Fibroblast of gingiva (primary cell): ENCODE results near the gene ADAMTS9.

ENCODE experiments used
- DNase-seq: peaks from one replicate; pipeline ENCODE4 v3.0.0-alpha.2; 2011; ENCODE audit warnings: low read depth

ADAMTS9 gene

GRCh38 chr3:64539451-64540196 lies 148.2 kb downstream of the ADAMTS9 start:
- DNase-seq: peak; percentile 99

GRCh38 chr3:64536166-64536565 lies 151.6 kb downstream of the ADAMTS9 start:
- no peak for DNase-seq

GRCh38 chr3:64533617-64534317 lies 154.0 kb downstream of the ADAMTS9 start:
- peak; percentile 90 for DNase-seq

DNA sequence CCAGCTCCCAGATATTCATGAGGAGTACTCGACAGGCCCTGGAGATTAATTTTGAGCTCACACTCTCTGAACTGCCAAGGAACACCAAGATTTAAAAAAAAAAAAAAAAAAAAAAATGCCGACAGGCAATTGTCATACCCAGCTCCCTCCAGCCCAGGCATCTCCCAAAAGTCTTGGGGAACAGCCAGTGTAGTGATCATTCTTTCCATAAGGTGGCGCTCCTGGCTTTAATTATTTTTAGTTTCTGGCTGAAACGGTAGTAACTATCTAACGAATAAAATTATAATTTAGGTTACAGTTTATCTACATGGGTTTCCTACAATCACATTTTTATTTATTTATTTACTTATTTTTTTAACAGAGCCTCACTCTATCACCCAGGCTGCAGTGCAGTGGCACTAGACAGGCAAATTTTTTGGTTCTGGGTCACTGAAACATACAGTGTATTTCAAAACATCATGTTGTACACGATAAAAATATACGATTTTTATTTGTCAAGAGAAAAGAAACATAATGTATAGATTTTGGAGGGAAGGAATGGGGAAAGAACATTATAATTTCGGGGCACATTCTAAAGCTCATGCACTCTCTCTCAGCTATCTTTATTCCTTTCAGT lies 157.3 kb downstream of the ADAMTS9 start:
- DNase-seq: peak; percentile 44

DNA sequence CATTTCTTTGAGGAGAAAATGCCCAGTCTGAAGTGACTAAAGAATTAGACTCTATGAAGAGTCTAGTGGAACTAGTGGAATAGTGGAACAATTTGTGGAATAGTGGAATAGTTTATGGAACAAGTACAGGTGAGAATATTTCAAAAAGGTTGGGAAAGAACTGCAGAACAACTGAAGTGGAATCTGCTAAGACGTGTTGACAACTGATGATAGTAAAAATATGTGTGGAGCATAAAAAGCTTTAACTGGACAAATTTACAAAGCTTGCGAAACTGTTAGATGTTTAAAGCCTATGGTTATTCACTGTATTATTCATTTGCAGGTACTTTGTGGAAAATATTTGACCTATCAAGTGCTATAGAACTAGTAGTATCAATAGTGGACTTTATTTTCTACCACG lies 164.5 kb downstream of the ADAMTS9 start:
- DNase-seq: no peak

- no peak for DNase-seq
Measured at GRCh38 chr3:64520334-64520733, 167.5 kb downstream of the ADAMTS9 start.

- peak; percentile 76 for DNase-seq
Measured at GRCh38 chr3:64518950-64519349, 168.8 kb downstream of the ADAMTS9 start.

- DNase-seq: no peak
Measured at GRCh38 chr3:64518496-64518895, 169.3 kb downstream of the ADAMTS9 start.

GRCh38 chr3:64514889-64515288 lies 172.9 kb downstream of the ADAMTS9 start:
- DNase-seq: no peak

GRCh38 chr3:64509206-64509605 lies 178.6 kb downstream of the ADAMTS9 start:
- DNase-seq: peak; percentile 80

- DNase-seq: no peak
Measured at GRCh38 chr3:64508140-64508539, 179.7 kb downstream of the ADAMTS9 start.

DNA sequence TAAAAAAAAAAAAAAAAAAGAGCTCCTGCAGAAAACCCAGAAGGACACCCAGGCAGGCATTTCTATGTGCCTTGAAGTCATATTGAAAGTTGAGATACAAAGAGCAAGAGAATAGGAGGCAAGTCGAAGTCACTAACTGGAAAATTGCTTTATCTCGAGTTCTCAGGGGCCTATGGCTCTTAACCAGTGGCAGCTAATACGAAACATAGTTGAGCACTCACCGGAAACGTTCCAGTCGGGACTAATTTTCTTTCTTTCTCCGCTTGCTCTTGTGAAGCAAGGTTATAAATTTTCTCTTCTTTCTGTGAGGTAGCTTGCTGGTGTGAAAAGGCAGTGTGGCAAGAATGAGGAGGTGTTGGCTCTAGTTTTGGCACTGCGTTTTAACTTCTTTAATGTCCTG lies 181.5 kb downstream of the ADAMTS9 start:
- DNase-seq: no peak

- DNase-seq: no peak
Measured at GRCh38 chr3:64505419-64505818, 182.4 kb downstream of the ADAMTS9 start.

DNA sequence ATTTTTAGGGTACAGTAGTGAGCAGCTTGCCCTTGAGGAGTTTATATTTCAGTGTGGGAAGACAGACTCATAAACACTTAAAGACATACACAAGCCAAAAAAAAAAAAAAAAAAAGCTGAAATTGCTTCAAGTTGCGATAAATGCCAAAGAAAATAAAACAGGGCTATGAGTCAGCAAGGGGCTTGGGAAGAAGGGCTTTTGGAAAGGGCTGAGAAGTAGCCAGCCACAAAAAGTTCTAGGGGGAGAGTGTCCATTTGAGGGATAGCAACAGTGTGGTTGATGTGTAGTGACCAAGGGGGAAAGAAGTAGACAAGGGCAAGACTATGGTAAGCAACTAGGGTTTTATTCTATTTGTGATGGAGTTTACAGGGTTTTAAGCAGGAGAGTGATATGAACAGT lies 185.5 kb downstream of the ADAMTS9 start:
- no peak for DNase-seq

GRCh38 chr3:64501298-64501906 lies 186.4 kb downstream of the ADAMTS9 start:
- DNase-seq: no peak

GRCh38 chr3:64496786-64497490 lies 190.9 kb downstream of the ADAMTS9 start:
- no peak for DNase-seq

GRCh38 chr3:64495781-64496334 lies 191.9 kb downstream of the ADAMTS9 start:
- no peak for DNase-seq

DNA sequence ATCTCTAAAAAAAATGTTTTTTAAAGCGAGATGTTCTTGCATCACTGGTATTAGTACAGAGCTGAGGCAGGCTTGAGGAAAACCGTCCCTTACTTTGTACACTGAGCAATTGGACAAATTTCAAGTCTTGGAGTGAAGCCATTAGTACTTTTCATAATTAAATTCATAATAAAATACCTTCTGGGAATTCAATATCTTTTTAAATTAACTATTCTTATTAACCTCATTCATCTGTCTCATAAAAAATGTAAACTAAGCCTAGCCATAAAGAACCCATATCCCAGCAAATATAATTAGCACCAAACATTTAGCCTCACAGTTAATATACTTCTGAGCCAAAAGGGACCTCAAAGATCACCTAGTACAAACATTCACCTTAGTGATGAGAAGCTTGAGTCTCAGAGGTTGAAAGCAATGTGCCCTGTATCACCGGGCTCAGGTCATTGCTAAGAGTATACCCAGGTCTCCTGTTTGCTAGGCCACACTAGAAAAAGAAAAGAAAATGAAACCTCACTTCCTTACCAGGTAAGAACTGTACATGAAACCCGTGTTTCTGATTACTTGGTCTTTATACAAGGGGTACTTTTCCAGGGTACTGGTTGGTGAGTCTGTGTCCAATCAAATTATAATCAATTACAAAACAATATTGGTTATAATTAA lies 192.5 kb downstream of the ADAMTS9 start:
- DNase-seq: no peak

DNA sequence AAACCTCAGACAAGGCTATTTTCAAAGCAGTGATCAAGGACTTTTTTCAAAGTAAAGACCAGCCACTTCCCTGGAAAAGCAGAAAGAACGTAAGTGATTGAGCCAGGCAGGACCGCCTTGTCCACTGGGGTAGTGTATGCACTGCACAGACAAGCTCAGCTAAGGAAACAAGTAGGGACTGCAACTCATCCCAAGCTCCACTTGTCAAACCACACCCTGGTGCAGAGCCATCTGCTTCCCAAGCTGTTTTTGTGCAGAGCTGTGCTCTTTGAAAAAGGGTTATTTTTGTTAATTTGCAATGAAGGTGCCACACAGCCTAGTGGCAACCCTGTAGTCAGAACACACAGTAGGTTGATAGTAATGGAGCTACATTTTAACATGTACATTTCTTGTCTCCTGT lies 193.3 kb downstream of the ADAMTS9 start:
- DNase-seq: no peak

- DNase-seq: no peak
Measured at GRCh38 chr3:64493149-64493548, 194.7 kb downstream of the ADAMTS9 start.

DNA sequence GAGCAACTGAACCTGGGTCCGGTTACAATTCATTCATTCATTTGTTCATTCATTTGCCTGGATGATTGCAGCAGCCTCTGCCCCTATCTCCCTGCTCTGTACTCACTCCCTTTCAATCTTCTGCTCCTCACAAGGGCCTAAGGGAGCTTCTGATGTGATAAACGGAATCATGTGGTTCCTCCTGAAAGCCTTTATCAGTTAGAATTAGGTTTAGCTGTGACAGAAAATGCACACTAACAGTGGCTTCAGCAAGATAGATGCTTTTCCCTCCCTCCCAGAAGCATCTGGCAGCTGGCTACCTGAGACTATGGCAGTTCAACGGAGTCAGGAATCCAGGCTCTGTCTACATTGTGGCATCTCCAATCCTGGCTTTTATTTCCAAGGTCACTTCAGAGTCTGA lies 196.0 kb downstream of the ADAMTS9 start:
- no peak for DNase-seq
